ENCODE data around the gene FOXN3. TPM values are rescaled to one million over a fixed set of nuclear protein-coding genes. Genes with fewer than 3 reads are reported as not detected.

The FOXN3 gene
- total RNA-seq, 2 donors from 2014 or later: 141 to 150 TPM

DNA sequence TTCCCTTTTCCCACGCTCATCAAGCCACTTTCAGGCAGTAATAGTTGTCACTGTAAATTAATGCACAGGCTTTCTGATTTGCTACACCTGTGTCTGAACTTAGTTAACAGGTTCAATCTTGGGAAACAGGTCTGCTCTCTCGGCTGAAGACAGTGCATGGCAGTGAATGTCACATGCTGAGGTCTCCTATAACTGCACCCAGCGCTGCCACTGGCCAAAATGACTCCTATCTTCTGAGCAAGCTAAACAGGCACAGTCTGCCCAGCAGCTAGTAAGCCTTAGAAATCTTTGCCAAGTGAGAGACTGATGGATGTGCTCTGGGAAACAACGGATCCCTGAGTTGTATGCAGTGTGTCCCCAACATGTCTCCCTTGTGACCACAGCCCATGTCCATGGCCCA is 25.2 kb upstream of the FOXN3 start:
- peak overlapping the region in 1 of 2 donors; percentile 36 for H3K27ac ChIP-seq
- DNase-seq (ENCODE audit: low spot score) (no peak), ATAC-seq (ENCODE audit: insufficient number of reproducible peaks, low FRiP score, low read depth) (no peak)
- peaks cover 20 to 23% of the 10 kb centered on the region in 2 donors for H3K4me1 ChIP-seq (ENCODE audit: control insufficient read depth in 1 of 2, low read depth in 2 of 2)
- no peaks in the 10 kb centered on the region for H3K27me3 ChIP-seq (replicated peaks; ENCODE audit: insufficient read depth)
- TF ChIP-seq, protein P1, sequence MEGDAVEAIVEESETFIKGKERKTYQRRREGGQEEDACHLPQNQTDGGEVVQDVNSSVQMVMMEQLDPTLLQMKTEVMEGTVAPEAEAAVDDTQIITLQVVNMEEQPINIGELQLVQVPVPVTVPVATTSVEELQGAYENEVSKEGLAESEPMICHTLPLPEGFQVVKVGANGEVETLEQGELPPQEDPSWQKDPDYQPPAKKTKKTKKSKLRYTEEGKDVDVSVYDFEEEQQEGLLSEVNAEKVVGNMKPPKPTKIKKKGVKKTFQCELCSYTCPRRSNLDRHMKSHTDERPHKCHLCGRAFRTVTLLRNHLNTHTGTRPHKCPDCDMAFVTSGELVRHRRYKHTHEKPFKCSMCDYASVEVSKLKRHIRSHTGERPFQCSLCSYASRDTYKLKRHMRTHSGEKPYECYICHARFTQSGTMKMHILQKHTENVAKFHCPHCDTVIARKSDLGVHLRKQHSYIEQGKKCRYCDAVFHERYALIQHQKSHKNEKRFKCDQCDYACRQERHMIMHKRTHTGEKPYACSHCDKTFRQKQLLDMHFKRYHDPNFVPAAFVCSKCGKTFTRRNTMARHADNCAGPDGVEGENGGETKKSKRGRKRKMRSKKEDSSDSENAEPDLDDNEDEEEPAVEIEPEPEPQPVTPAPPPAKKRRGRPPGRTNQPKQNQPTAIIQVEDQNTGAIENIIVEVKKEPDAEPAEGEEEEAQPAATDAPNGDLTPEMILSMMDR (IDR thresholded peaks at IDR 0.05): no peak
- no peaks in the 10 kb centered on the region for H3K9me3 ChIP-seq
- no peaks in the 10 kb centered on the region for H3K36me3 ChIP-seq
- H3K4me3 ChIP-seq: no peak overlapping the region

DNA sequence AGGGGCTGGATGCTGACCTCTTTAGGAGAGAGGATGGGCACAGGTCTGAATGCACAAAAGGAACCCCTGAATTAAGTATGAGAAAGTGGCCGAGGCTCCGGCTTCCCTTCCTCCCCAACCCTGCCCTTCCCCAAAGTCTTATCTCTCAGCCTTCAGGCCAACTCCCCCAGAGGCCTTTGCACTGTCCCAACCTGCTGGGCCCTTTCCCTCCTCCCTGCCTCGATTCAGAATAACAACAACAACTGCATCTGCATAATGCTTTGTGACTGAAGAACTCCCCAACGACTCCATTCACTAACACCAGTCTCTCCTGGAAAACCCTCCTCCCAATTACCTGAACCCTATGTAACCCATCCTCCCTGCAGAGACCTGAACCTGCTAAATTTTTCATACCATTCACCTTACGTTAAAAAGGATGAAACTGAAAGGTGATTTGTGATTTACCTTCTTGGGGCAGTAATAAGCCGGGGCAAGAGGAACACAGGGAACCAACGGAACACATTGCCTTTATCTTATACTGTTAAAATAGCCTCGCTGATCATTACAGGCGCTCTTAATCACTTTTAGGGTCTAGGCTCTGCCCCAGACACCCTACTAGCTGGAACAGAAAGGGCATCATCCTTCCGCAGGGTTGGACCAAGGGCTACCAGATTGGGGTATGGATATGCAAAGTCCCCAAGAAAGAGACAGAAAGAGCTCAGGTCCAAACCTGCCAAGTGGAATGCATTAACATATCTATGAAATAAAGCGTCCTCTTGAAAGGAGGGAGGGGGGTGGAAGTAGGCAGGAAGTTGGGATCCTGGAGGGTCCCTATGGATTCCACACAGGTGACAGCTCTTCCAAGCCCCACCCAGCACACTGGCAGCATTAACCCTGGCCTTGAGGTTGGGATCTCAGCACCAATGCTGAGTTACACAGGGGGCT is 24.2 kb upstream of the FOXN3 start:
- TF ChIP-seq, protein P1 (IDR thresholded peaks at IDR 0.05): no peak
- no peak overlapping the region for H3K27ac ChIP-seq
- H3K36me3 ChIP-seq: no peaks in the 10 kb centered on the region
- H3K4me3 ChIP-seq: no peak overlapping the region
- ATAC-seq (ENCODE audit: insufficient number of reproducible peaks, low FRiP score, low read depth) (no peak), DNase-seq (ENCODE audit: low spot score) (no peak)
- no peaks in the 10 kb centered on the region for H3K9me3 ChIP-seq
- no peaks in the 10 kb centered on the region for H3K27me3 ChIP-seq (replicated peaks; ENCODE audit: insufficient read depth)
- H3K4me1 ChIP-seq (ENCODE audit: control insufficient read depth in 1 of 2, low read depth in 2 of 2): peaks cover 20 to 23% of the 10 kb centered on the region in 2 donors

DNA sequence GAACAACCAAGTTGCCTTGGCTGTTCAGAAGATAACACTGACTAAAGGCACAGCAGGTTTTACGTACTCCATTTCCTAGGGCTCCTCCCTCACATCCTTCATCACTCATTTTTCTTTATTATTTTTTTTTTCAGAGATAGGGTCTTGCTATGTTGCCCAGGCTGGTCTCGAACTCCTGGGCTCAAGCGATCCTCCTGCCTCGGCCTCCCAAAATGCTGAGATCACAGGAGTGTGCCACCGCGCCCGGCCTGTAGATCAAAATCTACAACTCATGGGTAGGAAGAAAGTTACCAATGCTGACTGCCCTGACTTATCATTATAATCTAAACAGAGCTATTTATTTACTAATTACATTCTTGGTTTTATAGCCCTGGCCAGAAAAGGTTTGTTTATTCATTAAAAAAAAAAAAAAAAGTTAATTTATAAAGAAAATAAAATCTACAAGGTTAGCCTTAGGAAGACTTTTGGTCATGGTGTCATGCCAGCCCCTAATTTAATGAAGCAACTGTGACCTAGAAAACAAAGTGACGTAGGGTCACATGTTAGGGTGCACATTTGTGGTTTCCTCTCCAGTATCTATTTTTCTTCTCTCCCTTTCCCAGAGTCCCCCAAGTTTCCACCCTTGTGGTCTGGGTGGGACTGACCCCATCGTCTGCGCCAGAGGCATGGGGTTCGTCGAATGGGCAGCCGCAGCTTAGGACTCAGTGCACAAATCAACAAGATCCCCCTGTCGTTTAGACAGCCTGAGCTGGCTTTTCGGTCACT is 19.0 kb upstream of the FOXN3 start:
- ATAC-seq (ENCODE audit: insufficient number of reproducible peaks, low FRiP score, low read depth) (no peak), DNase-seq (ENCODE audit: low spot score) (no peak)
- H3K27me3 ChIP-seq (replicated peaks; ENCODE audit: insufficient read depth): no peaks in the 10 kb centered on the region
- H3K9me3 ChIP-seq: no peaks in the 10 kb centered on the region
- H3K36me3 ChIP-seq: no peaks in the 10 kb centered on the region
- H3K4me3 ChIP-seq: no peak overlapping the region
- H3K4me1 ChIP-seq (ENCODE audit: control insufficient read depth in 1 of 2, low read depth in 2 of 2): peaks cover 5 to 8% of the 10 kb centered on the region in 2 donors
- TF ChIP-seq, protein P1 (IDR thresholded peaks at IDR 0.05): no peak
- peak overlapping the region in 1 of 2 donors; percentile 47 for H3K27ac ChIP-seq

DNA sequence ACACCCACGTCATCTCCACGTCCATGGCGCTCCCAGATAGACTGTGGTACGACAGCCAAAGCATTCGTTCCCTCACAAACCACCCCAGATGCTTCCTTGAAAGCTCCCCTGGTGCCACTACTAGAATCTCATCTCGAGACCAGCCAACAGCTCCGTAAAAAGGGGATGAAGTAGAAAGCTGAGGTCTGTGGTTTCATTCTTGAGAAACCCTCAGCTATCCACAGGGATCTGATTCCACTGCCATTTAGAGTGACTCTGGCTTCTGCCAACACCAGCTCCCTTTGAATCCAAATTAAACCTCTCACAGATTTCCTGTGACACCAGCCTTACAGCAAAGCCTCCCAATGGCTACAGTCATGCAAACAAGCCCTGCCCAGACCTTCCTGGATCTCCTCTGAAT is 18.5 kb upstream of the FOXN3 start:
- DNase-seq (ENCODE audit: low spot score) (no peak), ATAC-seq (ENCODE audit: insufficient number of reproducible peaks, low FRiP score, low read depth) (no peak)
- H3K36me3 ChIP-seq: no peaks in the 10 kb centered on the region
- no peak overlapping the region for H3K4me3 ChIP-seq
- TF ChIP-seq, protein P1 (IDR thresholded peaks at IDR 0.05): no peak
- peak overlapping the region in 1 of 2 donors; percentile 47 for H3K27ac ChIP-seq
- H3K9me3 ChIP-seq: no peaks in the 10 kb centered on the region
- H3K27me3 ChIP-seq (replicated peaks; ENCODE audit: insufficient read depth): no peaks in the 10 kb centered on the region
- H3K4me1 ChIP-seq (ENCODE audit: control insufficient read depth in 1 of 2, low read depth in 2 of 2): peaks cover 5 to 13% of the 10 kb centered on the region in 2 donors

DNA sequence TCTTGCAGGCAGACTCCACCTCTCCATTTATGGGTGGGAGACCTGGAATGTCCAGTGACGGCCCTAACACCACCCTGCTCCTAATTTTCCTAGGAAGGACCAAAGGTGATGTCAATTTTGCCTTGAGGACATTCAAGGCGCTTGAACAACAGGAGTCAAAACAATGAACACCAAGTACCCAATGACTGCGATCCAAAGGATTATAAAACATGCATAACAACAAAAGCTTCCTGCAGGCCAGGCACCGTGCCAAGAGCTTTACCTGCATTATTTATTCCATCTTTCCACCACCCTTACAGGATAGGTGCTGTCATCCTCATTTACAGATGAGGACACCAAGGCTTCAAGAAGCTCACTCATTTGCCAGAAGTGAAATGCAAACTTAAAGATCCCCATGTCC is 15.2 kb upstream of the FOXN3 start:
- ATAC-seq (ENCODE audit: insufficient number of reproducible peaks, low FRiP score, low read depth) (no peak), DNase-seq (ENCODE audit: low spot score) (no peak)
- Histone ChIP-seq H3K4me1 (ENCODE audit: control insufficient read depth in 1 of 2, low read depth in 2 of 2) (peaks cover 29 to 42% of the 10 kb centered on the region in 2 donors), H3K36me3 (no peaks in the 10 kb centered on the region), H3K27me3 (replicated peaks; ENCODE audit: insufficient read depth) (no peaks in the 10 kb centered on the region), H3K9me3 (no peaks in the 10 kb centered on the region), H3K27ac (peak overlapping the region in 1 of 2 donors; percentile 95), H3K4me3 (no peak overlapping the region)
- TF ChIP-seq, protein P1 (IDR thresholded peaks at IDR 0.05): no peak
